NCI-H345 (cell line): ENCODE data around the gene ACTN3.

Experiments used
- DNase-seq: peaks from one replicate; lab custom pipeline; 2025; lab: John Stamatoyannopoulos, UW

The ACTN3 gene

DNA sequence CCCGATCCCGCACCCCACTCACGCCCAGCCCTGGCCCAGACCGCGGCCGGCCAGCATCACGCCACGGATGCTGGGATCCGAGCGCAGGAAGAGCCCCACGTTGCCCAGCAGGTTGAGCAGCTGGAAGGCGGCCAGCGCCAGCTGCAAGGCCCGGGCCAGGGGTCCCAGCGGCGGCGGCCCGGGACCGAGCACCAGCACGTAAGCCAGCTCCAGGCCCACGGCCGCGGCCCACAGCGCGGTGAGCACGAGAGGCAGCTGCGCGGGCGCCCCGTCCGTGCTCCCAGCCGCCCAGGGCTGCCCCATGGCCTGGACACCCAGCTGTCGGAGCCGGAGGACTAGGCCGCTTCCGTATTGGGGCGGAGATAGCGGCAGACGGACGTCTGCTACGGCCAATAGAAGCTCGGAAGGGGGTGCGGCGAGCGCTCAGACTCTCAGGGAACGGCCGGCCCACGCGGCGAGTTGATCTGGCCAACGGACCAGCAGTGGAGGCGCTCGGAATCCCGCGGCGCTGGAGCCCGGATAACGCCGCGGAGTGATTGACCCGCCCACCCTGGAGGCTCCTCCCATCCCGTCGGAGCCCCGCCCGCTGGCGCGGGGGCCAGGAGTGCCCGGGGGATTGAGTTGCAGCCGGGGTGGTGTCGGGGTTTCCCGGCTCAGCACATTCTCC lies 869 bp upstream of the ACTN3 start, which contains the start of gene ZDHHC24:
TSS of gene ZDHHC24 (minus strand) at position 348 of the 667 bp plus-strand sequence. CDS start at position 303, 45 bp downstream.
- peak; percentile 92 for DNase-seq

DNA sequence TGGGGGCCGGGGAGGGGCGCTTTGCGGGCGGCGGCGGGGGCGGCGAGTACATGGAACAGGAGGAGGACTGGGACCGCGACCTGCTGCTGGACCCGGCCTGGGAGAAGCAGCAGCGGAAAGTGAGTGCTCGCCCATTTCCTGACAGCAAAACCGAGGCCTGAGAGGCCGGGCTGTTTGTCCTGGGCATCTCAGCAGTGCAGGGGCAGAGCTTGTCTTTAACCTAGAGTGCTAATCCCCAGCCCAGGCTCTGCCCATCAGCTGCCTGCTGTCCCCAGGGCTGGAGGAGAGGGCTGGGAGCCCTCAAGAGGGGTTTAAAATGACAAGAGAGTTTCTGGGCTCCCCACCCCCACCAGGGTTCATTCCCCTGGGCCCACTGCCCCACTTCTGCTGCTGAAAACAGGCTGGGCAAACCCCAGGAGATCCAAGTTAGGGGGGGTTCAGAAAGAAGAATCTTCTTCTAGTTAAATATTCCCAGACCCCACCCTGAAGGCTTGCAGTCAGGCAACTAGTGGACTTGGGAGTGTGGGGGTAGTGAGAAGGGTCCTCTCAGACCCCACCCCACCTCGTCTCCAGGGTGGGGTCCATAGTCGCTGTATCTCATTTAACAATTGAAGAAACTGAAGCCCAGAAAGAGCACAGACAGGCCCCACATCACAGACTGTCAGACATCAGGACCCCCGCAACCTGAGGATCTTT lies 411 bp downstream of the ACTN3 start:
- no peak for DNase-seq

DNA sequence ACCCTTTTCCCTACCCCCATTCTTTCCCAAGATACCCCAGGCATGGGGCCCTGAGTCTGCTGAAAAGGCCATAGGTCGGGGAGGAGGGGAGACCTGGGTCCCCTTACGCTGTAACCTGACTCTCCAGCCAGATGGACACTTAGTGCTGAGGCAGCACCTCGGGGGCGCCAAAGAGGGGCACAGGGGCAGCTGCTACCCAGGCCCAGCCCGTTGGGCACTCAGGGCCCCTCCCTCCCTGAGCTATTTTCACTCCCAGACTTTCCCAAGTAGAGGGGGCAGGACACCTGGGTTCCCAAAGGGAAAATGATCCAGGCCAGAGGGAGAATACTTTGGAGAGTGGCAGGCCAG lies 933 bp downstream of the ACTN3 start:
- no peak for DNase-seq

DNA sequence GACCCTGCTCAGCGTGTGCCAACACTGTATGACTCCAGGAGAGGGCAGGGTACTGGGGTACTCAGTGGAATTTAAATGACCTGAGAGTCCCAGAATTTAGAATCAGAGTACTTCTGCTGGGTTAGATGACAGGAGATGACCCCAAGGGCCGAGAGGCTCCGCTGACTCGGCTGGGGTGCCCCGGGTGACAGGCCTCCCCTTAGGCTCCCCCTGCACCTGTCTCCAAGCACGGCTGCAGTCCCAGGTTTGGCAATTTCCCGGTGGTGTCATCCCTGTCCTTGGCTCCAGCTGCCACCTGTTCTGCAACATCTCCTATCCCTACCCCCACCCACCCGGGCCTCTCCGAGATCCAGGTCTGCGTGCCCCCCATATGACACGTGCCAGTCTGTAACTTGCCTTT lies 1.3 kb downstream of the ACTN3 start:
- DNase-seq: no peak

DNA sequence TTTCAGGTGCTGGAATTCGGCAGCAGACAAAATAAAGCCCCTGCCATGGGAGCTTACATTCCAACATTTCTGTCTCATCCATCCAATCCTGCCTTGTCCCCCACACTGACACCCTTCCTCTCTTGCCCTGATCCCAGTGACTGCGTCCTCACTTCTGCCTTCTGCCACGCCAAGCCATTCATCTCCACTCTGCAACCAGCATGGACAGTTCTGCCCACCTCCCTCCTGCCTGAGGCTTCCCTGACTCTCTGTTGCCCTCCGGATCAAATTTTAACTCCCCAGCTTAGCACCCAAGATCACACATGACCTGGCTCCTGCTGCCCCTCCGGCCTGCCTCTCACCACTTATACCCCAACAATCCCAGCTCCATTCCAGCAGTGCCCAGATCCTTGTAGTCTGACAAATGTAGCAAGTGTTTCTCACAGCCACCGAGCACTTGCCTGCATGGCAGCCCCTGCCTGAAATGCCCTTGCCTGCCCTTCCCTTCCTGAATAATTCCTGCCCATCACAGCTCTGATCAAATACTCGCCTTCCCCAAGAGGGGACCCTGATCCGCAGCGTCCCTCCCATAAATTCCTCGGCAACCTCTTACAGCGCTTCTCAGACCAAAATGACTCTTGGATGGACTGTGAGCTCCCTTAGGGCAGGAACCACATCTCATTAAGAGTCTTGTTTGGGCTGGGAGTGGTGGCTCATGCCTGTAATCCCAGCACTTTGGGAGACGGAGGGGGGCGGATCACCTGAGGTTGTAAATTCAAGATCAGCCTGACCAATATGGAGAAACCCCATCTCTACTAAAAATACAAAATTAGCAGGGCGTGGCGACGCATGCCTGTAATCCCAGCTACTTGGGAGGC lies 2.3 kb downstream of the ACTN3 start:
- DNase-seq: no peak

DNA sequence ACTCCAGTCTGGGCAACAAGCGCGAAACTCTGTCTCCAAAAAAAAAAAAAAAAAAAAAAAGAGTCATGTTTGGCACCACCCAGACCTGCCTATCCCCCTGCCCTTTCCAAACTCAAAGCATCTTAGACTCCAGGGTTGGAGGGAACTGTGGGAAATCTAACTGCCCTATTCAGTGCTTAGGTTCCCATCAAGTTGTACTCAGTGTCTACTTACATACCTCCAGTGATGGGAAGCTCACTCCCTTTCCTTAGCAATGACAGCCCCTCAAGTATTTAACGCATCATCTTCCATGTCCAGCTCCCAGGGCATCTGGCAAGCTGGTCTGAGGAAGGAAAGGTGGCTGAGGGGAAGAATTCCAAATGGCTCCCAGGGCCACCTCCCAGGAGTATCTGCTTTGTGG lies 3.0 kb downstream of the ACTN3 start:
- DNase-seq: no peak

DNA sequence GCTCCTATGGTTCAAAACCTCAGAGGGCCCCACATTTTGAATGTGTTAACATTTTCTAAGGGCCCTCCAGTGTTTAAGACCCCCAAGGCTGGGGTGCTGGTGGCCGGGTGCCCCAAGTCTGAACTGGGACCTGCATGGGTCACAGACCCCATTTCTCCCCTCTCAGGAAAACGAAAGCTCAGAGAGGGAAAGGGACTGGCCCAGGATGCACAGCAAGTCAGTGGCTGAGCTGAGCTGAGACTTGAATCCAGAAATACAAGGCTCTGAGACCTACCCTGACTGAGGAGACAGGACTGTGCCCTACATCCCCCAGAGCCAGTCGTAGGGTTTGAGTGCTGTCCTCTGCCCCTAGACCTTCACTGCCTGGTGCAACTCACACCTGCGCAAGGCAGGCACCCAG lies 4.2 kb downstream of the ACTN3 start:
- DNase-seq: no peak

DNA sequence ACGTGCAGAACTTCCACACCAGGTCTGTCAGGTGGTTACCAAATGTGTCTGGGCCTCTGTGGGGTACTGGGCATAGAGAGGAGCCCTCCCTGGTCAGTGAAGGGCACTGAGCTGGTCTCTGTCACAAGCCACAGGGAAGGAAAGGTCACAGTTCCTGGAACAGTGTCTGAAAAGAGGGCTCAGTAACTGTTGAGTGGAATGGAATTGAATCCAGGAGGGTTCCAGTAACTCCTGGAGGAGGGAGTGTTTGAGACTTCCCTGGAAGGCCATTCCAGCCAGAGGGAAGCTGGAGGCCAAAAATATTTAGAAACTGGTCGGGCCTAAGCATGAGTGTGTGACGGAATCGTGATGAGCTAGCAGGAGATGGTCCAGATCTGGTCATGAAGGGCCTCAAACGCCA lies 7.9 kb downstream of the ACTN3 start:
- no peak for DNase-seq

DNA sequence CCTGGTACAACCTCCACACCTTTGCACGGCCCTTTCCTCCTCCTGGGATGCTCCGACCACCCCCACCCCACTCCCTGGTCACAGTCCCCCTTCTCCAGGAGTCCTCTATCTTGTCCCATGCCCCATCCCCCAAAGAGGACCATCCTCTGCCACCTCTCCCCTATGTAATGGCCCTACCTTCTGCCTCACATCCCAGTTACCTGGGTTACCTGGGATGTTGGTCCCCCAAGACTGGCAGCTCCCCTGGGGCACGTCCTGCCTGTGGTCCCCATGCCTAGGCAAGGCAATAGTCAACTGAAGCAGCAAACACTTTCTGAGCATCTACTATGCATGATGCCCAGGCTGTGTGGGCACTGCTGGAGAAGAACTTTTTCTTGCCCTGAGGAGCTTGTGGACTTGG lies 8.7 kb downstream of the ACTN3 start:
- no peak for DNase-seq

DNA sequence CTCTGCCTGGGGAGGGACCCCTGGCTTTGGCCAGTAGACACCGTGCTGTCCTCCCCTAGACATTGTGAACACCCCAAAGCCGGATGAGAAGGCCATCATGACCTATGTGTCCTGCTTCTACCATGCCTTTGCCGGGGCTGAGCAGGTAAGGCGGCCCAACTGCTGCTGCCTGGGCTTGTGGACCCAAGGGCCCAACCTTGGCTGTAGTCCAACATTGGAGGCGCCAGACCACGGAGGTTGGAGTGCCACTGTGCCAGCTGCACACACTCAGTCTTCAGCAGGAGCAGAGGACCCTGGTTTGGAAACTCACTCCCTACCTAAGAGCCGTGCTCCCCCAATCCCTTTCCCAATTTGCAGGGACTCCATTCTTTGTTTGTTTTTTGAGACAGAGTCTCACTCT lies 9.4 kb downstream of the ACTN3 start:
- peak; percentile 39 for DNase-seq

DNA sequence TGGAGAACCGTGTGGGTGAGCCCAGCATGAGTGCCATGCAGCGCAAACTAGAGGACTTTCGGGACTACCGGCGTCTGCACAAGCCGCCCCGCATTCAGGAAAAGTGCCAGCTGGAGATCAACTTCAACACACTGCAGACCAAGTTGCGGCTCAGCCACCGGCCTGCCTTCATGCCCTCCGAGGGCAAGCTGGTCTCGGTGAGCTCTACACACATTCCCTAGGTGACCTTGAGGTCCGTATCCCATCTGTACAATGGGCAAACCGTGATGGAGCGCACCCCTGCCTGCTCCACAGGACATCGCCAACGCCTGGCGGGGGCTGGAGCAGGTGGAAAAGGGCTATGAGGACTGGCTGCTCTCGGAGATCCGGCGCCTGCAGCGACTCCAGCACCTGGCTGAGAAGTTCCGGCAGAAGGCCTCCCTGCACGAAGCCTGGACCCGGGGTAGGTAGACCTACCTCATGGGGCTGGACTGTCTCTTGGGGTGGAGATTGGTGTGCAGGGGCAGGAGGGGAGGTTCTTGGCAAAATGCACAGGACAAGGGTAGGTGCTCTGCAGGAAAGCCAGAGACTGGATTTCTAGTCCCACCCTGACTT lies 11.1 kb downstream of the ACTN3 start:
- DNase-seq: no peak

DNA sequence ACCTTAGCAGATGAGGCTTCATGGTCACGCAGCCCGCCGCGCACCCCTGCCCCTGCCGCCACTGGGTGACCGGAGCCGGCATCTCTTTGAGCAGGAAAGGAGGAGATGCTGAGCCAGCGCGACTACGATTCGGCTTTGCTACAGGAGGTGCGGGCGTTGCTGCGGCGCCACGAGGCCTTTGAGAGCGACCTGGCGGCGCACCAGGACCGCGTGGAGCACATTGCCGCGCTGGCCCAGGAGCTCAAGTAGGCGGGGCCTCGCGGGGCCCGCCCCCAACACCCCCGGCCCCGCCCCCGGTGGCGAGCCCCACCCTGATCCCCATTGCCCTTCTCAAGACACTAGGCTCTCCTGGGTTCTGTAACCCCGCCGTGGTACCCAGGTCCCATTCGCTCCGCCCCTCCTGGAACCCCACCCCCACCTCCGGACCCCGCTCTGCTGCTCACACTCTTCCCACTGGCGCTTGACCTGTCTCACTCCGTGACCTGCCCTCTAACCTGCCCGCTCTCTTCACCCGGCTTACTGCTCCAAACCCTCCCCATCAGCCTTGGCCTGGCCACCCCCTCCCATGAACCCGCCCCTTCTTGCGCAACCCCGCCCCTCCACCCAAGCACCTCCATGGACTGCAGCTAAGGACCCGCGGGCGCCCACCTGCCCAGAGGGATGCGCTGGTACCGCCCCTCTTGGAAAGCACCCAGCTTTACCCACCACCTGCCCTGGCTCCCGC lies 12.6 kb downstream of the ACTN3 start:
- no peak for DNase-seq

DNA sequence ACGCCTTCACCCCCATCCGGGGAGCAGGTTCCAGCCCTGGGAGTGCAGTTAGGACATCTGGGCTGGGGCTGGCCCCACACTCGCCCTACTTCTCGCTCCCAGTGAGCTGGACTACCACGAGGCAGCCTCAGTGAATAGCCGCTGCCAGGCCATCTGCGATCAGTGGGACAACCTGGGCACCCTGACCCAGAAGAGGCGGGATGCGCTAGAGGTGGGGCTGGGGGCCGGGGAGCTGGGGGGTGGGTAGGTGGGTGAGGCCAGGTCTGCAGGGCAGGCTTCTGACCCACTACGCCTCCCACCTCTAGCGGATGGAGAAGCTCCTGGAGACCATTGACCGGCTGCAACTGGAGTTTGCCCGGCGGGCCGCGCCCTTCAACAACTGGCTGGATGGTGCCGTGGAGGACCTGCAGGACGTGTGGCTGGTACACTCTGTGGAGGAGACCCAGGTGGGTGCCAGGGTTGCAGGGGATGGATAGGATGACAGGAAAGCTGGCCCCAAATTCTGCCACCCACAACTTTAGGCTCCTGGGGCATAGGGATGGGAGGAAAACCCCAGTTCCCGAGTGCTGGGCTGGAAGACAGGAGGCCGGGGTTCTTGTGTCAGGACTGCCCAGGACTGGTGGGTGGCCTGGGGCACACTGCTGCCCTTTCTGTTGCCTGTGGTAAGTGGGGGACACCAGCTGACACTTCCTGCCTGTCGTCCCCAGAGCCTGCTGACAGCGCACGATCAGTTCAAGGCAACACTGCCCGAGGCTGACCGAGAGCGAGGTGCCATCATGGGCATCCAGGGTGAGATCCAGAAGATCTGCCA lies 13.4 kb downstream of the ACTN3 start:
- DNase-seq: no peak

DNA sequence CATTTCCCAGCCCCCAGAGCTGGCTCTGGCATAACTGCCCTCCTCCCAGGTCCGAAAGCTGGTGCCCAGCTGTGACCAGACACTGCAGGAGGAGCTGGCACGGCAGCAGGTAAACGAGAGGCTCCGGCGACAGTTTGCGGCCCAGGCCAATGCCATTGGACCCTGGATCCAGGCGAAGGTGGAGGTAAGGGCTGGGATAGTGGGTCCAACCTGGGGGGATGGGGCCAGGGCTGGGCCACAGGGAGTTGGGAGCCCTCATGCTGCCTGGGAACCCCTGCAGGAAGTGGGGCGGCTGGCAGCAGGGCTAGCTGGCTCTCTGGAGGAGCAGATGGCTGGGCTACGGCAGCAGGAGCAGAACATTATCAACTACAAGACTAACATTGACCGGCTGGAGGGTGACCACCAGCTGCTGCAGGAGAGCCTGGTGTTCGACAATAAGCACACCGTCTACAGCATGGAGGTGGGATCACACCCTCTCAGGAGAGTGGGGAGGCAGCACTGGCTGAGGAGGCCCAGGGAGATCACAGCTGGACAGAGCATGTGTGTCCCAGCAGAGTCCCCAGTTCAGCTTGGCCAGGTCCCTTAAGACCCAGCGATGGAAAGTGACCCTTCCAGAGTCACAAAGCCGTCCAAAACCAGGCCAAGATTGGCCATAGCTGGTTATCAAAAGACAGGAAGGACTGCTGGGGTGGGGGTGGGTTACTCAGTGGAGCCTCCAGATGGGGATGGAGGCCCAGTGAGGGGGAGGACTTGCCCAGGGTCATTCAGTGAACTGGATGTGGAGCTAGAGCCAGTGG lies 14.7 kb downstream of the ACTN3 start:
- no peak for DNase-seq

DNA sequence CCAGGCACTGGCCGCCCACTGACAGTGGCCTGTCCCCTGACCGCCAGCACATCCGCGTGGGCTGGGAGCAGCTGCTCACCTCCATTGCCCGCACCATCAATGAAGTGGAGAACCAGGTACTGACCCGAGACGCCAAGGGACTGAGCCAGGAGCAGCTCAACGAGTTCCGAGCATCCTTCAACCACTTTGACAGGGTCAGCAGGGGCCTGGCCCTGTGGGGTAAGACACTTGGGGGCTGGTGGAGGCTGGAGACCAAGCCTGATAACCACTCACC lies 15.2 kb downstream of the ACTN3 start:
- DNase-seq: no peak

DNA sequence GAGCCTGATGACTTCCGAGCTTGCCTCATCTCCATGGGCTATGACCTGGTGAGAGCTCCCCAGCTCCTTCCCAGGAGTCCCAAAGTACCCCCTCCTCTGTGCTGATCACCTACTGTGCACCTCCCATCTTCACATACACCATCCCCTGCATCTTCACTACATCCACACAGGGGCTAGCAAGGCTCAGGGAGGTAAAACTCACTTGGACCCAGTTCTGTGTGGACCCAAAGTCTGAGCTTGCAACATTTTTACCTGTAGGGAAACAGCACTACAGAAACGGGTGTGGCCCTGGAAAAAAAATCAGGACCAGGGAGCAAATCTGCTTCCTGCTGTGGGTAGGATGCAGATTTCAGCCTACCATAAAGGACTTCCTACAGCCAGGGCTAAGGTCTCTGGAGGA lies 15.6 kb downstream of the ACTN3 start:
- no peak for DNase-seq

DNA sequence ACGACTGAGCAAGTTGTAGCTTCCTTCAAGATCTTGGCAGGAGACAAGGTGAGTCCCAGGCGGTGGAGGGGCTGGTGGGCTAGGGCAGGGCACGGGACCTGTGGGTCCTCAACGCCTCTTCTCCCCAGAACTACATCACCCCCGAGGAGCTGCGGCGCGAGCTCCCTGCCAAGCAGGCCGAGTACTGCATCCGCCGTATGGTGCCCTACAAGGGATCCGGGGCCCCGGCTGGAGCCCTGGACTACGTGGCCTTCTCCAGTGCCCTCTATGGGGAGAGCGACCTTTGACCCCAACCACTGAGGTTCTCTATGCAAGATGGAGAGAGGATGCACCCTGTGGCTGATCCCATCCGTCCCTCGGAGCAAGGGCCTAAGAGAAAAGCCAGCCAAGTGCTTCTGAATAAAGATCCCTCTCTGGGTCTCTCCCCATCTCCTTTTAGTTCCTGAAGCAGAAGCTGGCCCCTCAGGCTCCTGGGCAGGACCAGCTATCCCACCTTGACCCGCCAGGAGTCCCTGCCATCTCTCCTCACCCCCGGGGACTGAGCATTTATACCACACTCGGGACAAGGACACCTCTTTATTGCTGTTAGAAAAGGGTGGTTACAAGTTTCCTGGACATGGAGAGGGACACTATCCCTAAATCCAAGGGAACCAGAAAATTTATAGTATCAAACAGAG lies 16.3 kb downstream of the ACTN3 start:
- DNase-seq: no peak

DNA sequence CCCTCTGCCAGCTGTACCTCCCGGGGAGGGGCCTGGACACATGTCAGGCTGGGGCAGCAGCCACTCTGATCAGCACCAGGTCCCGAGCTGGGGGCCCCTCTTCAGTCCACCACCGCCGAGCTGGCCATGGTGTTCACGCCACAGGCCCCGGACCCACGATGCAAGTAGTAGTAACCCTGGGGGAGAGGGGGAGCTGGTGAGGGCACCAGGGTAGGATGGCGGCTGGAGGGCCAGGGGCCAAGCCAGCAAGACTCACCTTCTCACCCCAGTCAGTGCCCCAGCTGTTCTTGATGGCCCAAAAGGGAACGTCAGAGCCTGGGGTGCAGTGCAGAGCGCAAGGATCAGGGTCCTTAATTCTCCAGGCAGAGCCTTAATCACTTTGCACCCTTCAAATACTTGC lies 17.1 kb downstream of the ACTN3 start:
- no peak for DNase-seq

DNA sequence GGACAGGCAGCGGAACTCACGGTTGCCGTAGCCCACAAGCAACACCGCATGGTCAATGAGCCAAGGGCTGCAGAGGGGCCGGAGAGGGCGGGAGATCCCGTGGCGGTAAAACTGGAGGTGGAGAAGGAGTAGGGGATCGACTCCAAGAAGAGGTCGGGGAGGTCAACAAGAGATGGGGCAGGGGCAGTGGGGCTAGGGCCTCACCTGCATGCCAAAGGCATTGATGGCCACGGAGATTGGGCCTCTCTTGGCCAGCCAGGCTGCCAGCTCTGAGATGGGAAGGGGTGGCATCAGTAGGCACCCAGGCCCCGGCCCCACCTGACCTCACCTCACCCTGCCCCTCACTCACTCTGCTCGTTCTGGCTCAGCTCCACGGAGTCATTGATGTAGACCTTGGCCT lies 17.8 kb downstream of the ACTN3 start:
- no peak for DNase-seq

DNA sequence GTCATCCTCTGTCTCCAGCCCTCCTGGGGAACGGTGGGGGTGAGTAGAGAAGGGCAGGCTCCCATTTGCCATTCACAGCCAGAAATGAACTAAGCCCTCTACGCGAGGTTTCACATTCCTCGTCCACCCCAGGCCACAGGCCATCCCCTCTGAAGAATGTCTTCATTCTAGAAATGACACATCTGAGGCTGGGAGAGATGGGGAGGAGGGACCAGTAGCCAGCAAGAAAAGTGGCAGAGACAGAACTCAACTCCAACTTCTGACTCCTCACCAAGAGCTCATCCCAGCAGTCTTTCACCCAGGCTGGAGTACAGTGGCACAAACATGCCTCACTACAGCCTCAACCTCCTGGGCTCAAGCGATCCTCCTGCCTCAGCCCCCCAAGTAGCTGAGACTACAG lies 18.3 kb downstream of the ACTN3 start:
- DNase-seq: no peak
